OCI-LY7 (cell line): Measurements from ENCODE around the gene NOTCH4.

ENCODE experiments used
- CTCF ChIP-seq: fragments of 200-600 bp; sonication (generic); conservative IDR thresholded peaks from 2 replicates; pipeline ENCODE4 v1.5.1; 2014; ENCODE audit warnings: mild to moderate bottlenecking, antibody characterized with exemption, low read length, moderate library complexity, mixed read lengths
- EZH2phosphoT487 ChIP-seq: fragments of 200-600 bp; sonication (generic); IDR thresholded peaks from 2 replicates; pipeline ENCODE4 v1.6.1; 2018; ENCODE audit warnings: low read depth, borderline replicate concordance, mild to moderate bottlenecking, mixed run types, antibody characterized with exemption, low read length, moderate library complexity, mixed read lengths

DNA sequence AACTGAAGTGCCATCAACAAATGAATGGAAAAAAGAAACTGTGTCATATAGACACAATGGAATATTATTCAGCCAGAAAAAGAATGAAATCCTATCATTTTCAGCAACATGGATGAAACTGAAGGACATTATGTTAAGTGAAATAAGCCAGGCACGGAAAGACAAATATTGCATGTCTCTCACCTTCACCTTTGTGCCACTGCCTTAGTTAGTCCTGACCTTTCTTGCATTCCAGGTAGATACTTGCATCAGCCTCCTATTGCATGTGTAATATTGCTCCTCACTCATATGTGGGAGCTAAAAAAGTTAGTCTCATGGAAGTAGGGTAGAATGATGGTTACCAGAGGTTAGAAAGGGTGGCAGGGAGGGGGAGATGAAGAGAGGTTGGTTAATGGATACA lies 14.9 kb downstream of the NOTCH4 start:
- no peak for TF ChIP-seq CTCF
- TF ChIP-seq EZH2phosphoT487: no peak
